CMK (cell line): ENCODE data around the gene SLC2A8.

Experiments used
- DNase-seq: peaks from one replicate; pipeline ENCODE4 v3.0.0-alpha.2; 2010; ENCODE audit warnings: low read depth

The SLC2A8 gene, protein sequence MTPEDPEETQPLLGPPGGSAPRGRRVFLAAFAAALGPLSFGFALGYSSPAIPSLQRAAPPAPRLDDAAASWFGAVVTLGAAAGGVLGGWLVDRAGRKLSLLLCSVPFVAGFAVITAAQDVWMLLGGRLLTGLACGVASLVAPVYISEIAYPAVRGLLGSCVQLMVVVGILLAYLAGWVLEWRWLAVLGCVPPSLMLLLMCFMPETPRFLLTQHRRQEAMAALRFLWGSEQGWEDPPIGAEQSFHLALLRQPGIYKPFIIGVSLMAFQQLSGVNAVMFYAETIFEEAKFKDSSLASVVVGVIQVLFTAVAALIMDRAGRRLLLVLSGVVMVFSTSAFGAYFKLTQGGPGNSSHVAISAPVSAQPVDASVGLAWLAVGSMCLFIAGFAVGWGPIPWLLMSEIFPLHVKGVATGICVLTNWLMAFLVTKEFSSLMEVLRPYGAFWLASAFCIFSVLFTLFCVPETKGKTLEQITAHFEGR

DNA sequence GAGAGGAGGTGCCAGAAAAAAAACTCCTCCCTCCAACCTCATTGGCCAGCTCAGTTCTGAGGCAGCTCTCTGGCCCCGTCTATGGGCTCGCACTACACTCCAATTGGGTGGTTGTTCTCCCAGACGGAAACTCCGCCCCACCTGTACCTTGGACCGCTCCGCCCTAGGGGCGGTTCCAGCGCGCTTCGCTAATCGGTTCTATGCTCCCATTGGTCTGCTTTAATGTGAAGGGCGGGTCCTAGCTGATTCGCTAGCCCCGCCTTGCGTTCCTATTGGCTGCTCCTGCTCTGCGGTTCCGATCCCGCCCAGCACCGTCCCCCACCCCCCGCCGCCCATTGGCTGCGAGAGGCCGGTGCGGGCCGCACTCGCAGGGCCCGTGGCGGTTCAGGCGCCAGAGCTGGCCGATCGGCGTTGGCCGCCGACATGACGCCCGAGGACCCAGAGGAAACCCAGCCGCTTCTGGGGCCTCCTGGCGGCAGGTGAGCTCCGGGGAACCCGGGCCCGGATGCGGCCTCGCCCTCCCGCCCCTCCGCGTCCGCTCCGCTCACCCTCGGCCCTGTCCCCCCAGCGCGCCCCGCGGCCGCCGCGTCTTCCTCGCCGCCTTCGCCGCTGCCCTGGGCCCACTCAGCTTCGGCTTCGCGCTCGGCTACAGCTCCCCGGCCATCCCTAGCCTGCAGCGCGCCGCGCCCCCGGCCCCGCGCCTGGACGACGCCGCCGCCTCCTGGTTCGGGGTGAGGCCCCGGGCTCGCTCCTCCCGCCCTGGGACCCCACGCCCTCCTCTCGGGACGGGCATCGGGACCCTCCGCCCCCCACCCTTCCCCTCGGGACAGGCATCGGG is at the start of gene SLC2A8:
Gene SLC2A8, plus strand, starts transcription at position 362 of the 838 bp plus-strand sequence. Its CDS starts 62 bp downstream, at position 424.
- no peak for DNase-seq

DNA sequence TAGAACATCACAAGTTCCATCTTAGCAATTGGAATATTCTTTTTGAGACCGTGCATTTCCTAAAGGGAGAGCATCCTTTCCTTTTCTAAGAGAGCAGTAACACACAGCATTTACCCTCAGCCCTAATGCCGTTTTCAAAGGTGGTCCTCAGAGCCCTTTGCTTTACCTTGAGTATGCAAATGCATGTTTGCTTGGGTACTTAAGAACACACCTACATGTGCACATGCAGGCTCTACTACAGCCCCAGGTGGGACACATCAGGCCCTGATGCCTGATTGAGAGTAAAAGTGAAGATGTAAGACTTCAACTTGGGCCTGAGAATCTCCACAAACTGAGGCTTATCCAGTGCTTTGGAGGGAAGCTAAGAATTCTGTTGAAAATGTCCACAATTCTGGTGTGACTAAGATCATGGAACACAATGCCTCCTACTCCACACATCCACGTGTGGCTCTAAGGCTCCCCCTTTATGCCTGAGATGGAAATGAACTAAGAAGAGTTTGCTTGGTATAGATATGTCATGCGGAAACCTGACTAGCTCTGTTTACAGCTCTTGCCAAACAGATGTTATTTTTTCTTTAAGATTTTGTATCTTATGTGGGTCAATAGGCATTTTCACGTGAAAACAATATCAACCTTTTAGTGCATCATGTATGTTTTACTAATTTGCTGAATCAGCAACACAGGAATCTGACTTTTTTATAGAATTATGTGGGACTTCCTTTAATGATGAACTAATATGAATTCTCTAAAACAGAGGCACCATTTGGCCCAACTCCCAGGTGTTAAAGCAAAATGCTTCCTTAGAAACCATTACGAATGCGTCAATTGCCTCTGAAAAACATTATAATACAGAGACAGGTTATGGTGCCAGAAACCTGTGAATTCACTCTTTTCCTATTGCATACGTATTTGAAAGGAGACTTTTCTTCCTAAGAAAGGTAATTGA is 48.9 kb upstream of the SLC2A8 start:
- DNase-seq, result no peak

DNA sequence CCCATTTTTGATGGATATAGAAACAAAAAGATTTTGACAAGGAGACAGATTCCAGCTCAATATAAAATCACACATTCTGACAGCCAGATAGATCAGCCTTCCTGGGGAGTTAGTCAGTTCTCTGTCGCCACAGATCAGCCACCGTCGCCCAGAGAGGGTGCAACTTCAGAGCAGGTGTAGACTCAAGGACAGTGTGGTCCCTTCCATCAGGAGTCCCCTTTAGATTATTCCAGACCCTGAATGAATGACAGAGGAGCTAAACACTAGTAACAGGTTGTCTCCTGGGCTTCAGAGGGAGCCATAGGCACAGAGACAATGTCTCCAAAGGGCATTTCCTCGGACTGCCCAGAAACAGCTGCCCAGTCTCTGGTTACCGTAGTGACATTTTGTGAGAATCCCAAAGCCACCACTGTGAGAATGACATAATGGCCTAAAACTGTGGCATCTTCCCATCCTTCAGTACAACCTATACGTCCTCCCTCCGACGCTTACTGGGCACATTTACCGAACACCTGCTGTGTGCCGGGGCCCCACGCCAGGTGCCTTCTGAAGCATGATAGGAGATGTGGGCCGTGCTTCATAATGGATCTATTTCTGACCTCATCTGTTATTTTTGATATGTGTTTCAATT is 47.4 kb upstream of the SLC2A8 start:
- no peak for DNase-seq

DNA sequence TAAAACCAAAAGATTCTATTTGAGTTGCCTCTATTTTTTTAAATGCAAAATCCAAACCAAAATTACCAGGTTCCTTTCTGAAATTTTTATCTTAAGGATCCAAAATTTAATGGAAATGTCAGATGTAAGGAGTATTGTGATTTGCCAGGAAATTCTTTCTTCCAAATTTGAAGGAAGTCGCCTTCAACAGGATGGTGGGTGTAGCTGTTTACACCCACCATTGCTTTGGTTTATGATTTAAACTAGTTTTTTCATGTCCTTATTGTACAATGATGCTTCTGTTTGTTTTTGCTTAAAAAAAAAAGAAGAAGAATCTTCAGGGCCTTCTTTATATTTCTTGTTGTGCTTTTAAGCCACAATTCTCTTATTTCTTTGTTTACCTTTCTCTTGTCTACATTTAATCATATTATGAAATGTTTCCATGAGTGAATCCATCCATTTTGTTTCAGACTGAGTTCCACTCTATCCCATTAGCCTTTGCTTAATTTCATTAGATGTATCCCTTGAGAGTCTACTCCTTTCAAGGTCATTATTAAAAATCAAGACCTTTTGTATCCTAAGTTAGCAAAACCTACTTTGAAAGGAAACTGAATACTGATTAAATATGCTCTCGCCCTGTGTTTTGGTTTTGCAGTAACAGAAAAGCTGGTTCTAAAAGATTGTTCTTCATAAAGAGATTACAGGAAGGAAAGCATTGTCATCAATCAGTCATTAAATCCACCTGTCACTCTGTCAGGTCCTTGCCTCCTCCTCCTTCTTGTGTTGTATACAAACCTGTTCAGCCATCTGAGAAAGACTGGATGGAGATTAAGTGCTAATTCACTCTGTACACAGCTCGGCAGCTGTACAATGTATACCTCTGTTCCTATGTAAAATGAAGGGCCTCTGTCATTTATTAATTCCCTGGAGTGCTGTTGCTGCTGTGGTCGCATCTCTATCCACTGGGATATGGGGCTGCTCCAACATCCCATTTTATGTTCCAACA is 45.5 kb upstream of the SLC2A8 start:
- no peak for DNase-seq

DNA sequence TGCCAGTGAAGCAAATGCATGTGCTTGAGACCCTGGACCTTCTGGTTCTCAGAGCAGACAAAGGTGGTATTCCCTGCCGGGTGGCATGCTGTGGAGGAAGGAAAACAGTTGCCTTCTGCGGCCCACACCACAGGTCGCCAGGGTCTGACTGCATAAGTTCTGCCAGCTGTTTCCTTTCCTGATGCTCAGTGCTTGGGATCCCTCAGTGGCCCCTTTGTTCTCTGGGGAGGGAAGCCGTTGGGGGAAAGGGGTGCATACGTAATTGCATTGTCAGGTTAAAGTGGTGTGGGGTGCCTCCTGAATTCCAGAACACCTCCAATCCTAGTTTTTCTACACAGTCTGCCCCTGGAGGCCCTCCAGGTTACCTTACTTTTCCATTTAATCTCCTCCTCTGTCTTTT is 43.1 kb upstream of the SLC2A8 start:
- DNase-seq, result no peak

DNA sequence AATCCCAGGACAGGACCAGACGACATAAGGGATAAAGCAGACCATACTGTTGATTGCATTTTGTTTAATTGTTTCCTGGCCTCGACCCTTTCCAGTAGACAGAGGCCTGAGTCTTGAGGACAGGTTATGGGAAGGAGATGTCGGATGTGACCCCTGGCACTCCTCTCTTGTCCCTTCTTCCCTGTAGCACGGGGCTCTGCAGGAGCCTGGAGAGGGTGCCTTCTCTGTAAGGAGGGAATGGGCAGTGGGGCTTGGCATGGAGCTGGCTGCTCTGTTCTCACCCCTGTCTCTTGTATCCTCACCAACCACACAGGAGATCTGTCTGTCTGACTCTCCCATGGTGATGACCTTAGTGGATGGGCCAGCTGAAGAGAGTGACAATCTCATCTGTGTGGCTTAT is 40.1 kb upstream of the SLC2A8 start:
- no peak for DNase-seq

DNA sequence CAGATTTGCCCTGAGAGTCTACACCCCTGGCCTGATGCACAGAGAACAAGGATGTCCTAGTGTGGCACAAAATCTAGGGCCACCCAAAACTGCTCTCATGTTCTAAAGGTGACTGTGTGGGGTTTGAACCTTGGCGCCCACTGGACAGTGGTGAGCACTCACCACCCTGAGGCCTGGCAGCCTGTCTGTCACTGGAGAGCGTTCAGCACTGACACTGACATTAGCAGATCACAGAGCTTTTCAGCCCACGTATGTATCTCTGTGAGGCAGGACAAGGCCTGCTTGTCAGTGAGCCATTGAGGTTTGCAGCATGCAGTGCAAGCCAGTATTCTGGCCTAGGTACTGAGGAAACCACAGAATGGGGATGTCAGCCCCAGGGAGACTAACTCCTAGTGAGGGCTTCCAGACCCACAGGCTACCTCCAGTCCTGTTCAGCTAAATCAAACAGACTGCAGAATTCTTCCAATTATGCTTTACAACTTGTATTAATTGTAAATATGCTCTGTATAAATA is 38.9 kb upstream of the SLC2A8 start:
- DNase-seq, result no peak

DNA sequence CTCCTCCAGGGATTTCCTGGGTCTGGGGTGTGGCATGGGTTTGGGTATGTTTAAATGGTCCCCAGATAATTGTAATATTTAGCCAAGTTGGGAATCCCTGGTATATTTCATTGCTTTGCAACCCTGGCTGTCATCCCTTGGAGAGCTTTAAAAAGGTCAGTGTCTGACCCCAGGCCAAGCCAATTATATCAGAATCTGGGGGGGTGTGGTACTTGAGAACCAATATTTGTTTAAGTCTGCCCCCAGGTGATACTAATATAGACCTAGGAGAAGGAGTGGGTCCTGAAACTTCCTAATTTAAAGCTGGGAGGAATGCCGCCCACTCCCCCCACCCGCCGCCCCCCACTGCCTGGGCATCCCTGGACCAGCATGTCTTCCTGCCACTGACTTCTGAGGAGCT is 38.2 kb upstream of the SLC2A8 start:
- no peak for DNase-seq

DNA sequence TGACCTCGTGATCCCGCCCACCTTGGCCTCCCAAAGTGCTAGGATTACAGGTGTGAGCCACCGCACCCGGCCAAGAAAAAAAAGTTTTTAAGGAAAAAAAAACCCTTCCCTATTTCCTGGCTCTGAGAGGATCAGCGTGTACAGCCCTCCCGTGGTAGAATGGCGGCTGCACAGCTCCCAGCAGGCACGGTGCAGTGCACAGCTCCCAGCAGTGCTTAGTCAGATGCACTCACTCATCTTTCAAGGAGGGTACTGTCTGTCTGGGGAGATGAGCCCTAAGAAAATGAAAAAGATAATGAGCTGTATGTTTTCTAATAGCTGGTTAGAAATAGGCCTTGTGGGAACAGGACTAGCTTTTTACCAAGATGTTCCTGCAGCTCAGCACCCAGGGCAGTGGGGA is 36.7 kb upstream of the SLC2A8 start:
- DNase-seq, result no peak

DNA sequence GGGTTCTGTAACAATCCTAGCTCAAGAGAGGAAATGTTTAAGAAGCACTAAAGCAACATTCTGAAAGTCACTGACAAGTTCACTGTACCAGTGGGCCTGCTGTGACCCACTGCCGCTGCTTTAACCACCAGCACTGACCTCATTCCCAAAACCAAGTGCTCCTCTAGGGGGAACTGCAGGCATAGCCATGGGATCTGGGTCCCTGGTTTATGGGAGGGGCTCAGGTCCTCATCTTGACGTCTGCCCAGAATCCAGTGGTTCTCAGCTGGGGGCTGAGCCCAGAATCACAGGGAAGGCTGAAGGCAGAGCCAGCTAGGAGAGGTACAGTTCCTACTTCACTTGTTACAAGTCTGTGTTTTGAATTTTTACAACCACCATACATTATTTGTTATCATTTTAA is 36.1 kb upstream of the SLC2A8 start:
- no peak for DNase-seq

DNA sequence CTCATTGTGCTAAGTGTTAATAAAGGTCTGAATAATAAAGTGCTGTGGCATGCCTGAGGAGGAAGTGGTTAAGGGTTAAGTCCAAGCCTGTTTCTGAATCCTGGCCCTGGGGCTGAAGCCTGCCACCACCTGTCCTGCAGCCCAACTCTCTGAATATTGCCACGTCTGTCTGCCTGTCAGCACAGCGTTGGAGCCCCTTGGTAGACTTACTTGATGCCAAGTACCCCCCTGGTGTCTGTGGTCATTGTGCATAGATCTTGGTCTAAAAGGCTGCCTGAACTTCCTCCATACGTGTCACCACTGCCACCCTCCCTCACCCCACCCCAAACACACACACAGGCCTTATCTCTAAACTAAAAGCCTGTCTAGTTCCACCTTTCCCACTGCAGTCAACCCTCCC is 35.4 kb upstream of the SLC2A8 start:
- peak; percentile 9 for DNase-seq

DNA sequence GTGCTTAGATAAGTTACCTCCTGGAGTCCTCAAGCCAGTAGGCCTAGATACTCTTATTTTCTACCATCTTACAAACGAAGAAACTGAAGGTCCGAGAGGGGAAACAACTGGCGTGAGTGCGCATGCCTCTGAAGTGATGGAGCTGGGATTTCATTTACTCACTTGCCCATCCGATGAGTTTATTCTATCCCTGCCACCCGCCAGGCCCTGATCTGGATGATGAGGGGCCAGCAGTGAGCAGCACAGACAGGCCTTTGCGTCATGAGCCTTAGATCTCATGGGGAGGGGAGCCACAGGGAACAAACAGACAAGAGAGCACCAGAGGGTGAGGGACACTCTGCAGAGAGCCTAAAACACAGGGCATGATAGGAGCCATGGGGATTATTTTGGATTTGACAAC is 34.1 kb upstream of the SLC2A8 start:
- no peak for DNase-seq

DNA sequence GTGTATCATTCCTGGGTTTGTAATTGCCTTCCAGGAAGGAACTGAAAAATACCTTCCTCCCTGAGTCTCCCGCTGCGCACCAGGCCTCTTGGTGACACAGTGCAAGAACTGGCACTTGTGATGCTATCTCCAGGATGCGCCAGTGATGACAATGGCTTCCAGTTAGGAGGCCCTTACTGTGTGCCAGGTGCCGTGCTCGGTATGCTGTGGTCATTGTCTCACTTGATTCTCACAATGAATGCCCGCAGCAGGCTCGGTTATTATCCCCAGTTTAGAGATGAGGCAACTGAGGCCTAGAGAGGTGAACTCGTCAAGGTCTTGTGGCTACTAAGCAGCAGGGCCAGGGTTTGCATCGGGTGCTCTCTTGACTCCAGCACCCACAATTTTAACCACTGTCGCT is 31.5 kb upstream of the SLC2A8 start:
- no peak for DNase-seq

DNA sequence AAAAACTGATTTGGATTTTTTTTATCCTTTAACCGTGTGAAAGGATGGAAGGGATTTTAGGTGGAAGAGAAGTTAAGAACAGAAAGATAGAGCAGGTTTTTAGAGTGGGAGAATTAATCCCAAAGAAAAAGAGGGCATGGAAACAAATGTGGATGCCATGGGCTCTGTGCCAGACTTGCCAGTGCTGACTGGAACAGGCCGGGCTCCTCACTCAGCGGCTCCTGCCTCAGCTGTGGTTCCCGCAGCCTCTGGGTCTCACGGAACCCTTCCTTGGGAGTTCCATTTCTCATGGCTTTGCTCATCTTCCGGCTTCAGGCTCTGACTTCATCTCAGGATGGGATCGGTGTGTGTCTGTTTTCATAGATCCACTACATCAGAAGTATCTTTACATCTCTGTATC is 30.4 kb upstream of the SLC2A8 start:
- DNase-seq, result no peak

DNA sequence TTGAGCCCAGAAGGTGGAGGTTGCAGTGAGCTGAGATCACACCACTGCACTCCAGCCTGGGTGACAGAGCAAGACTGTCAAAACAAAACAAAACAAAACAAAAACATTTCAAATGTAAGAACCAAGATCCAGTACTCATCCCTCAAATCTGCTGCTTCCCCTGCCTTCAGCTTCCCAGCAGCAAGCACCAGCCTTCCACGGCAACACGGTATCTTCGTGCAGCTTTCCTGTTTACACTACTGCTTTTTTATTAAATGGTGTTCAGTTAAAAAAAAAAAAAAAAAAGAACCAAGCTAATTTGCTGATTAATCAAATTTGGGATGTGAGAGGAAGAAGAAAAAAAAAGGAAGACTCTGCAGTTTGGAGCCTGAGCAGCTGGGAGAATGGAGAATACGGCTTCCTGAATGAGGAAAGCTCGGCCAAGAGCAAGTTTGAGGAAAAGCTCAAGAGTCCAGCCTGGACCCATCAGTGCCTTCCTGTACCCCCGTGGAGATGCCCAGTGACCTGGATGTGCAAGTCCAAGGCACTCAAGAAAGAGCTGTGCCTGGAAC is 28.0 kb upstream of the SLC2A8 start:
- DNase-seq, result no peak

DNA sequence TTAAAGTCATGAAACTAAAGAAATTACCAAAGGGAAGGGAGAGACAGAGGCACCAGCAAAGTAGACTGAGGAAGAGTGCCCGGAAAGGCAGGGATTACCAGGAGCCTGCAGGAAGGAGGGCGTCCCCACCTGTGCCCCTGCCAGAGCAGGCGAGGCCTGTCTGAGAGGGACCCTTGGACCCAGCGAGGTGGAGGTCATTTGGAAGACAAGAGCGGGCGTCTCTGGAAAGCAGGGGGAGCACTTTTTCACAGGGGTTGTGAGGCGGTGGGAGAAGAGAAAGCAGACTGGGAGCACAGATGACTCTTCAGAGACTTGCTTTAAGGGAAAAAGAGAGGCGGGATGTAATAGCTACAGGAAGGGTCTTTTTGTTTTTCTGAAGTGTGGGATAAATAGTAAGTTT is 27.5 kb upstream of the SLC2A8 start:
- no peak for DNase-seq

DNA sequence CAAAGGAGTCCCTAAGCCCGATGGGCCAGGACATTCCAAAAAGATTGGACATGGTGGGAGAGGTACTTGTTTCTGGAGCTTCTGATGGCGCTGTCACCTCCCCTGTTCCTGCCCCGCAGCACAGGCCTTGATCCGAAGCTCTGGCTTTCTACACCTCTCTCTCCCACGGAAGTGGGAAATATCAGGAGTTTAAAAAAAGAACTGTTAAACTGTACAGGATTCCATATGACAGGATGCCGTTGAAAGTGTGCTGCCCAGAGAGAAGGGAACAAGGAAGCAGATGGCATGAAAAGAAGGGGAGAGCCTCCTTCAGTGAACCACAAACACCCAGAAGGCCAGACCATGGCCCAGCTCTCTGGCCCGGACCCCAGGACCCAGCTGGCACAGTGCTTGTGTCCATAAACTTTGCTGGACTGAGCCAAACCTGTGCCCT is 26.8 kb upstream of the SLC2A8 start:
- no peak for DNase-seq

DNA sequence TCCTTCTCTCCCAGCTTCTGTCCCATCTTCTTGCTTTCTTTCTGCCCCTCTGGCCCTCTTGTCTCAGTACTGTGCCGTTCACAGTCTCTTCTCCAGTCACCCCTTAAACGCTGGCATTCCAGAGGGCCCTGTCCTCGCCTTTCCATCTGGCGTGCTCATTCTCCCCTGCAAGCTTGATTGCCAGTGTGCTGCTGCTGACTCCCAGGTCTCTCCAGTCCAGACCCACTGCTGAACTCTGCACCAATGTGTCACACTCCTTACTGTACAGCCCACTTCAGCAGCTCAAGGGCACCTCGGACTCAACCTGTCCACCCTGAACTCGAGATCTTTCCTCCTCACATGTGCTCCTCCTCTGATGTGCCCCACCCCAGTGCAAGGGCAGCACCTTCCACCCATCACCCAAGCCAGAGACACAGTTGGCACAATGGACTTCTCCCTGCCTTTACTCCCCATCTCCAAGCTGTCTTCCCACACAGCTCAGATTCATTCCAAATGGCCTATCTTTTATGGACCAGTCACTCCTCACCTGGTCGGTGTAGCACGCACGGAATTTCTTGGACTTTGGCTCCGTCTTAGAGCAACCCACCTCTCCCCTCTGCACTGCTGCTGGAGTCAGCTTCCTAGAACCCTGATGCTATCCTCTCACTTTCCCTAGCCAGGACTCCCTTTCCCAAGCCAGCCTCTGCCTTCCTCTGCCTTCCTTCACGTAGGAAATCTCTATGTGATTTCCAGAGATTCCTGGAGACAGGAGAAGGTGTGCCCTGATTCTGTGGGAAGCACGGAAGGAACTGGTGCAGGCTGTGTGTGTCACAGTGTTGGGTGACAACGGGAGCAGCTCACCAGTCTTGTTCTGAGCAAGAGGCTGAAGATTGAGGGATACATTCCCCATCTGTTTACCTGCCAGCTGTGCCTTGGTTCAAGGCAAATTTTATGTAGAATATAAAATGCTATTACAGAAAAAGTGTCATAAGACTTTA is 26.0 kb upstream of the SLC2A8 start:
- DNase-seq, result no peak

DNA sequence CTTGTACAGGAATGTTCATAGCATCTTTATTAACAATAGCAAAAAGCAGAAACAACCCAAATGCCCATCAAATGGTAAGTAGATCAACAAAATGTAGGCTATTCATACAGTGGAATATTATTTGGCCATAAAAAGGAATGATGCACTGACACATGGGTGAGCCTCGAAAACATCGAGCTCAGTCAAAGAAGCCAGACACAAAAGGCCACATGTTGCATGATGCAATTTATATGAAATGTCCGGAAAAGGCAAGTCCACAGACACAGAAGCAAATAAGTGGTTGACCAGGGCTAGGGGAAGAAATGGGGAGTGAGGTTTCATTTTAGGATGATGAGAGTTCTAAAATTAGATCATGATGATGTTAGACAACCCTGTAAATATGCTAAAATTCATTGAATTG is 16.5 kb upstream of the SLC2A8 start:
- DNase-seq, result no peak
